Measurements from ENCODE around the gene GALNT18. TPM values are rescaled to one million over a fixed set of nuclear protein-coding genes. Genes with fewer than 3 reads are reported as not detected.

Gene GALNT18
- total RNA-seq, 2 donors from 2014 or later, result 5.3 to 7.3 TPM

DNA sequence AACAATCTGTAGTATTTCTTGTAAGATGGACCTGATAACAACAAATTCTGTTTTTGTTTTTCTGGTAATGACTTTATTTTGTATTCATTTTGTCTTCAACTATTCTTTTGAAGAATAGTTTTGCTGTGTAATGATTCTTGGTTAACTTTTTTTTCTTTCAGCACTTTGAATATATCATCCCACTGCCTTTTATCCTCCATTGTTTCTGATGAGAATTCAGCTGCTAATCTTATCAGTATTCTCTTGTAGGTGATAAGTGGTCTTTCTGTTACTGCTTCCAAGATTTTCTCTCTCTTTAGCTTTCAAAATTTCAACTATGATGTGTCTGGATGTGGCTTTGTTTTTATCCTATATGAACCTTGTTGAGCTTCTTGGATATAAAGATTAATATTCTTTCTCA is 21.5 kb downstream of the GALNT18 start:
- Histone ChIP-seq H3K4me3 (no peak overlapping the region), H3K27me3 (no peaks in the 10 kb centered on the region), H3K27ac (no peak overlapping the region), H3K9me3 (no peaks in the 10 kb centered on the region), H3K4me1 (no peaks in the 10 kb centered on the region), H3K36me3 (replicated peaks in 1 of 2; ENCODE audit: insufficient read depth in 1 of 2, low read depth in 2 of 2) (no peaks in the 10 kb centered on the region)
- intact Hi-C loops (cut with DNase I), result no loop called here
- ATAC-seq, result no peak
- no peak for DNase-seq
- TF ChIP-seq POLR2A (IDR thresholded peaks at IDR 0.05) (no peak), CTCF (IDR thresholded peaks at IDR 0.05) (no peak)

DNA sequence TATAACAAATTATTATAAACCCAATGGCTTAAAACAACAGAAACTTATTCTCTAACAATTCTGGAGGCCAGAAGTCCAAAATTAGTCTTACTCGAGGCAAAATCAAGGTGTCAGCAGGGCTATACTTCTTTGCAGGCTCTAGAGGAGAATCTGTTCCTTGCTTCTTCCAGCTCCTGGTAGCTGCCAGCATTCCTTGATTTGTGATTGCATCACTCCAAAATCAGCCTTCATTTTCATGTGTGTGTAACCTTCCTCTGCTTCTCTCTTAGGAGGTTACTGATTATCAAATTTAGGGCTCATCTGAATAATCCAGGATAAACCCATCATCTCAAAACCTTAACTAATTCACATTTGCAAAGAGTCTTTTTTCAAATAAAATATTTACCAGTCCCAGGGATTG is 23.6 kb downstream of the GALNT18 start:
- intact Hi-C loops (cut with DNase I), result no loop called here
- no peaks in the 10 kb centered on the region for H3K4me1 ChIP-seq
- no peaks in the 10 kb centered on the region for H3K27me3 ChIP-seq
- TF ChIP-seq CTCF (IDR thresholded peaks at IDR 0.05) (no peak), POLR2A (IDR thresholded peaks at IDR 0.05) (no peak)
- no peak overlapping the region for H3K27ac ChIP-seq
- DNase-seq (no peak), ATAC-seq (no peak)
- H3K9me3 ChIP-seq, result no peaks in the 10 kb centered on the region
- H3K4me3 ChIP-seq, result no peak overlapping the region
- no peaks in the 10 kb centered on the region for H3K36me3 ChIP-seq (replicated peaks in 1 of 2; ENCODE audit: insufficient read depth in 1 of 2, low read depth in 2 of 2)
- WGBS, 2 donors, result 69 to 89% methylated on average over 1 of the region's 1 CpG

DNA sequence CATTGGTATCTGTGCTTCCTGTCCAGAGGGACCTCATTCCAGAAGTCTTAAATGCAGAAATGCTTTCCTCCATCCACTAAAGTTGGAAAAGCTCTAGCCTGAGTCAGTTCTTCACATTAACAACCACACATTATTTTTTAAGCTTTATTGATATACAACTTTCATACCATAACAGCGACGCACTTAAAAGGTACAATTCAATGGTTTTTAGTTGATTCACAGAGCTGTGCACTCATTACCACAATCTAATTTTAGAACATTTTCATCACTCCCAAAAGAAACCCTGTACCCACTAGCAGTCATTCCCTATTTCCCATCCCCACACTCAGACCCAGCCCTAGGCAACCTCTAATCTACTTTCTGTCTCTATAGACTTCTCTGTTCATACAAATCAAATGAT is 27.6 kb downstream of the GALNT18 start:
- H3K36me3 ChIP-seq (replicated peaks in 1 of 2; ENCODE audit: insufficient read depth in 1 of 2, low read depth in 2 of 2), result no peaks in the 10 kb centered on the region
- H3K4me3 ChIP-seq, result no peak overlapping the region
- no peaks in the 10 kb centered on the region for H3K9me3 ChIP-seq
- H3K4me1 ChIP-seq, result no peaks in the 10 kb centered on the region
- H3K27me3 ChIP-seq, result no peaks in the 10 kb centered on the region
- 95% methylated on average over 2 of the region's 2 CpGs for WGBS, 2 donors
- intact Hi-C loops (cut with DNase I), result no loop called here
- H3K27ac ChIP-seq, result no peak overlapping the region
- no peak for TF ChIP-seq CTCF (IDR thresholded peaks at IDR 0.05)
- TF ChIP-seq POLR2A (IDR thresholded peaks at IDR 0.05), result no peak
- no peak for DNase-seq
- no peak for ATAC-seq

DNA sequence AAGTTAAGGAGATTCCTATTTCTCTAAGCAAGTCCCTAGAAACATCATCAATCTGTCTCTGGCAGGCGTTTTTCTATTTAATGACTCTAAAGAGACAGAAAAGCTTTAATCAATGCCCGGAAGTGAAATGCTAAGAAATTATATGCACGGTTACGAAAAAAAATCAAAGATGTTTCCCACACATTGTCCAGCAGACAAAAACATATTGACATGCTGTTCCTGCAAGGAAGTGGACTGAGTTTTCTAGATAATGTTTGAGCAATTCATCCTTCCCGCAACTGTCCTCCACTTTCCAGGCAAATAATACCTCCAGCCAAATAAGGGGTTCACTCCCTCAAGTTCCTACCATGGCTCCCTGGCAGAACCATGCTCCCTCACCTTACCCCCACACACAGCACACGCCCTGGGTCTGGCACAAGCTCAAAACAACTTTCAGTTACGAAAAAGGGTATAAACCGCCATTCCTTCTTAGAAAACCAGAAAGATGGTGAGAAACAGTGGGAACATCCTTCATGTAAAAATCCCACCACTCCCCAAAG is 29.6 kb downstream of the GALNT18 start:
- intact Hi-C loops (cut with DNase I), result no loop called here
- TF ChIP-seq CTCF (IDR thresholded peaks at IDR 0.05) (no peak), POLR2A (IDR thresholded peaks at IDR 0.05) (no peak)
- no peaks in the 10 kb centered on the region for H3K4me1 ChIP-seq
- no peak overlapping the region for H3K27ac ChIP-seq
- no peaks in the 10 kb centered on the region for H3K36me3 ChIP-seq (replicated peaks in 1 of 2; ENCODE audit: insufficient read depth in 1 of 2, low read depth in 2 of 2)
- no peak overlapping the region for H3K4me3 ChIP-seq
- ATAC-seq (no peak), DNase-seq (no peak)
- no peaks in the 10 kb centered on the region for H3K27me3 ChIP-seq
- no peaks in the 10 kb centered on the region for H3K9me3 ChIP-seq
- WGBS, 2 donors, result 71 to 82% methylated on average over 8 of the region's 8 CpGs

GRCh38 chr11:11589437-11589836 is 32.4 kb downstream of the GALNT18 start:
- Histone ChIP-seq H3K9me3 (no peaks in the 10 kb centered on the region), H3K4me3 (no peak overlapping the region), H3K27ac (no peak overlapping the region), H3K4me1 (no peaks in the 10 kb centered on the region), H3K27me3 (no peaks in the 10 kb centered on the region), H3K36me3 (replicated peaks in 1 of 2; ENCODE audit: insufficient read depth in 1 of 2, low read depth in 2 of 2) (no peaks in the 10 kb centered on the region)
- DNase-seq (no peak), ATAC-seq (no peak)
- 69 to 77% methylated on average over 4 of the region's 4 CpGs for WGBS, 2 donors
- TF ChIP-seq POLR2A (IDR thresholded peaks at IDR 0.05) (no peak), CTCF (IDR thresholded peaks at IDR 0.05) (no peak)
- intact Hi-C loops (cut with DNase I), result no loop called here

All from body of pancreas (tissue), 4 donors.